GM12878 (cell line): Measurements from ENCODE around the gene PRSS36. TPM values are rescaled to one million over a fixed set of nuclear protein-coding genes. Genes with fewer than 3 reads are reported as not detected.

Experiments
- ATAC-seq: fragments of 200-7000 bp; cut with Tn5 transposase; 3 replicates; pipeline ENCODE4 v1.9.1; 2020; ENCODE audit warnings: mild to moderate bottlenecking, moderate library complexity
- BruUV-seq: library from RNA; stranded (reverse); fragments of 400-500 nt; replicated peaks from 2 replicates; lab custom pipeline; 2021; lab: Mats Ljungman, UMichigan
- CTCF ChIA-PET: fragments of 300-600 bp; sonication (Branson Sonifier 250); formaldehyde crosslinking; extraction: SDS; loops from one replicate; lab custom pipeline; 2021; ENCODE audit warnings: inconsistent platforms; lab: Yijun Ruan, JAX
- POLR2A ChIA-PET: fragments of 350-600 bp; formaldehyde crosslinking; extraction: SDS; loops from one replicate; lab custom pipeline; 2021; ENCODE audit warnings: inconsistent platforms; lab: Charles Lee
- RAD21 ChIA-PET: fragments of 300-600 bp; sonication (Branson Sonifier 250); formaldehyde crosslinking; loops from one replicate; lab custom pipeline; 2023; ENCODE audit warnings: antibody characterized with exemption; ENCODE audit not compliant: unreplicated experiment; lab: Charles Lee
- SMC1A ChIA-PET: fragments of 300-600 bp; sonication (Branson Sonifier 250); formaldehyde crosslinking; loops from one replicate; lab custom pipeline; 2023; ENCODE audit not compliant: unreplicated experiment, uncharacterized antibody; lab: Charles Lee
- DNase-seq: peaks from one replicate; pipeline ENCODE4 v3.0.0-alpha.2; 2011; ENCODE audit warnings: low read depth, low spot score
- FAIRE-seq: peaks from 3 replicates; lab custom pipeline; 2011; peaks lifted over from hg19 to GRCh38; lab: Jason Lieb, UNC
- H2AFZ ChIP-seq: 2 replicates; pipeline ENCODE4 v1.6.0; 2011; ENCODE audit warnings: low read depth, low read length, control low read depth; ENCODE audit not compliant: control insufficient read depth
- H3K27ac ChIP-seq: 2 replicates; pipeline ENCODE4 v1.5.1; 2011; ENCODE audit warnings: control low read depth; ENCODE audit not compliant: control insufficient read depth, insufficient read depth
- H3K27me3 ChIP-seq, 2 experiments: replicated peaks in 1 of 2; 2 replicates each; pipeline versions ENCODE4 v1.6.0 to v1.6.1; 2011; ENCODE audit warnings: low read length in 1 of 2; ENCODE audit not compliant: control insufficient read depth in 2 of 2, insufficient read depth in 2 of 2
- H3K36me3 ChIP-seq, 2 experiments: 2 replicates each; pipeline ENCODE4 v1.5.1; 2011; ENCODE audit warnings: low read length in 1 of 2; ENCODE audit not compliant: control insufficient read depth in 2 of 2, insufficient read depth in 2 of 2
- H3K4me1 ChIP-seq: 2 replicates; pipeline ENCODE4 v1.6.1; 2011; ENCODE audit warnings: mild to moderate bottlenecking, low read length, moderate library complexity, mixed read lengths; ENCODE audit not compliant: control insufficient read depth, insufficient read depth
- H3K4me2 ChIP-seq: 2 replicates; pipeline ENCODE4 v1.6.0; 2011; ENCODE audit warnings: control low read depth; ENCODE audit not compliant: control insufficient read depth, insufficient read depth
- H3K4me3 ChIP-seq: fragments of 200-600 bp; sonication (generic); 2 replicates; pipeline ENCODE4 v1.5.1; 2016
- H3K79me2 ChIP-seq: 2 replicates; pipeline ENCODE4 v1.6.0; 2011; ENCODE audit warnings: low read length; ENCODE audit not compliant: control insufficient read depth, insufficient read depth
- H3K9ac ChIP-seq: 2 replicates; pipeline ENCODE4 v1.8.0; 2011; ENCODE audit warnings: low read length, control low read depth, mixed read lengths; ENCODE audit not compliant: control insufficient read depth, insufficient read depth
- H3K9me3 ChIP-seq: replicated peaks from 3 replicates; pipeline ENCODE4 v1.5.1; 2011; ENCODE audit warnings: mild to moderate bottlenecking, low read length; ENCODE audit not compliant: control insufficient read depth, insufficient read depth
- H4K20me1 ChIP-seq: 2 replicates; pipeline ENCODE4 v1.6.0; 2011; ENCODE audit not compliant: control insufficient read depth, insufficient read depth
- ASH2L ChIP-seq: fragments of 300-600, 200-600 bp; sonication (generic); IDR thresholded peaks from 2 replicates; pipeline ENCODE4 v1.6.1; 2017; ENCODE audit warnings: low read depth, mild to moderate bottlenecking, borderline replicate concordance
- BCL11A ChIP-seq: IDR thresholded peaks from 2 replicates; pipeline ENCODE4 v1.6.1; 2011; ENCODE audit warnings: low read depth, low read length
- CEBPB ChIP-seq, 2 experiments: fragments of 150-350 bp in 1 of 2; IDR thresholded peaks; 2 replicates each; pipeline ENCODE4 v1.6.1; 2012 to 2014; ENCODE audit warnings: low read depth in 2 of 2, low read length in 2 of 2, borderline replicate concordance in 1 of 2, inconsistent platforms in 1 of 2
- CEBPZ ChIP-seq: fragments of 150-350 bp; IDR thresholded peaks from 2 replicates; pipeline ENCODE4 v1.6.1; 2016; ENCODE audit warnings: low read depth, low read length
- E2F4 ChIP-seq: IDR thresholded peaks from 2 replicates; pipeline ENCODE4 v1.6.1; 2012; ENCODE audit warnings: low read depth, low read length, improper control_type of control experiment
- FOXK2 ChIP-seq: fragments of 450-650 bp; IDR thresholded peaks from 2 replicates; pipeline ENCODE4 v1.6.1; 2017; ENCODE audit warnings: mild to moderate bottlenecking, moderate library complexity
- HDAC6 ChIP-seq: fragments of 200-600 bp; sonication (generic); IDR thresholded peaks from one replicate; pipeline ENCODE4 v1.8.0; 2017; ENCODE audit warnings: antibody characterized with exemption; ENCODE audit not compliant: unreplicated experiment
- MEF2A ChIP-seq: IDR thresholded peaks from 2 replicates; pipeline ENCODE4 v1.6.1; 2011; ENCODE audit warnings: low read depth, mild to moderate bottlenecking, low read length, moderate library complexity; ENCODE audit not compliant: insufficient read depth
- MLLT1 ChIP-seq: fragments of 450-650 bp; IDR thresholded peaks from 2 replicates; pipeline ENCODE4 v1.6.1; 2016; ENCODE audit warnings: mild to moderate bottlenecking
- MXI1 ChIP-seq: fragments of 150-350 bp; IDR thresholded peaks from 2 replicates; pipeline ENCODE4 v1.6.1; 2011; ENCODE audit warnings: low read depth, mild to moderate bottlenecking, inconsistent platforms, low read length, improper control_type of control experiment
- MYB ChIP-seq: fragments of 150-350 bp; IDR thresholded peaks from 2 replicates; pipeline ENCODE4 v1.6.1; 2014; ENCODE audit warnings: mild to moderate bottlenecking, low read depth, low read length, borderline replicate concordance
- PAX5 ChIP-seq: IDR thresholded peaks from 2 replicates; pipeline ENCODE4 v1.6.1; 2011; ENCODE audit warnings: low read depth, low read length, borderline replicate concordance
- POLR2A ChIP-seq: IDR thresholded peaks from 2 replicates; pipeline ENCODE4 v1.6.1; 2011; ENCODE audit warnings: low read depth, mild to moderate bottlenecking, low read length
- POLR2AphosphoS2 ChIP-seq: IDR thresholded peaks from 2 replicates; pipeline ENCODE4 v1.6.1; 2011; ENCODE audit warnings: low read depth, mild to moderate bottlenecking, low read length, improper control_type of control experiment, moderate library complexity
- POLR2AphosphoS5 ChIP-seq: IDR thresholded peaks from 2 replicates; pipeline ENCODE4 v1.6.1; 2011; ENCODE audit warnings: mild to moderate bottlenecking, low read length, inconsistent platforms
- SIN3A ChIP-seq: IDR thresholded peaks from 2 replicates; pipeline ENCODE4 v1.6.1; 2012; ENCODE audit warnings: low read depth, low read length, improper control_type of control experiment
- SREBF2 ChIP-seq: IDR thresholded peaks from 2 replicates; pipeline ENCODE4 v1.6.1; 2012; ENCODE audit warnings: mild to moderate bottlenecking, low read length
- whole genome bisulfite sequencing: methylation state at CpG from one replicate; pipeline ENCODE4 v1.1.6; 2016; ENCODE audit warnings: low lambda C conversion rate; ENCODE audit not compliant: insufficient replicate concordance, insufficient coverage; ENCODE audit errors: missing lambda C conversion rate; 5-methylcytosine and 5-hydroxymethylcytosine counted together
- in situ Hi-C: fragments of 300-500 bp; cut with MboI; formaldehyde crosslinking; loops from 9 replicates; pipeline ENCODE4 v1.14.3; 2018; ENCODE audit warnings: mixed read lengths
- intact Hi-C: fragments of 100-400 bp; cut with micrococcal nuclease; formaldehyde crosslinking; loops from one replicate; pipeline ENCODE4 v1.14.2; 2022; ENCODE audit not compliant: unreplicated experiment
- polyA plus RNA-seq, 11 experiments: library from polyadenylated mRNA; depleted of rRNA in 4 of 11; unstranded in 6 of 11; stranded (reverse) in 5 of 11; fragments of >200 nt; fragmentation: Nextera tagmentation in 4 of 11; fragmentation: Illumina TruSeq in 1 of 11; extraction: Ambion mirVana in 4 of 11; extraction: Trizol in 1 of 11; gene quantifications; 1 replicate in 1 of 11; 2 replicates in 10 of 11; pipeline versions ENCODE4 v1.2.1 to v1.2.3, GENCODE V29; 2011 to 2016; ENCODE audit warnings: inconsistent platforms in 2 of 11, missing spikeins in 2 of 11, low read depth in 1 of 11
- total RNA-seq, 4 experiments: library from RNA; depleted of rRNA in 3 of 4; stranded (reverse); fragments of >200 nt in 3 of 4; fragmentation: Illumina TruSeq in 1 of 4; extraction: Trizol in 1 of 4; gene quantifications; 2 replicates each; pipeline versions ENCODE4 v1.2.1 to v1.2.3, GENCODE V29; 2013 to 2021
- TF ChIP-seq, protein P1 (sequence below): fragments of 450-650 bp; IDR thresholded peaks from 2 replicates; pipeline ENCODE4 v1.6.1; 2017; ENCODE audit warnings: low read depth, mild to moderate bottlenecking, moderate library complexity

Gene PRSS36
- total and polyA plus RNA-seq, 10 of the 15 experiments (the other 5 are each of a cell fraction or from before 2014, with no cell fraction given) = 0.11 to 1.1 (median 0.17) TPM; not detected in 3

GRCh38 chr16:31092330-31092729, 57.5 kb downstream of the PRSS36 start:
- no peaks in the 10 kb centered on the region for H3K27me3 ChIP-seq
- no peak overlapping the region for H3K27ac ChIP-seq
- intact Hi-C loops (loop anchor here (5.0 to 10.0 kb wide), 2 partner anchors 138 to 350 kb away; partner anchors contain the start of genes SETD1A and ZNF843), in situ Hi-C loops (no loop called here)
- H3K36me3 ChIP-seq = peaks cover 2% of the 10 kb centered on the region in 2 experiments; a peak in 3 of 4 replicates
- H3K9me3 ChIP-seq = no peaks in the 10 kb centered on the region
- BruUV-seq = no TSS peak
- ATAC-seq (no peak), FAIRE-seq (no peak), DNase-seq (no peak)
- H3K79me2 ChIP-seq = peaks cover 20% of the 10 kb centered on the region
- CTCF ChIA-PET = interaction anchor here (0.8 to 2.6 kb wide), 13 partner anchors 15 to 351 kb away, joined by 3 to 15 read pairs (median 5); partner anchors contain the start of genes BCKDK, HSD3B7, ZNF646 and ZNF843
- H3K9ac ChIP-seq = no peak overlapping the region
- POLR2A ChIA-PET = interaction anchor here (0.6 to 1.6 kb wide), 8 partner anchors 9 to 785 kb away, joined by 3 to 14 read pairs (median 5); partner anchors contain the start of genes ZNF646 and ZNF668
- no peak overlapping the region for H3K4me2 ChIP-seq
- RAD21 ChIA-PET = interaction anchor here (0.8 to 2.4 kb wide), 7 partner anchors 19 to 351 kb away, joined by 3 to 8 read pairs (median 5); partner anchors contain the start of genes ZNF646, ZNF668 and ZNF843
- H4K20me1 ChIP-seq = no peaks in the 10 kb centered on the region
- no peak overlapping the region for H2AFZ ChIP-seq
- H3K4me1 ChIP-seq = peaks cover 8% of the 10 kb centered on the region
- H3K4me3 ChIP-seq = no peak overlapping the region
- SMC1A ChIA-PET = interaction anchor here (0.7 to 2.1 kb wide), 8 partner anchors 18 to 364 kb away, joined by 3 to 11 read pairs (median 4); partner anchors contain the start of genes HSD3B7, ZNF646 and ZNF668
- 97% methylated on average over 5 of the region's 5 CpGs for WGBS
- no peak for TF ChIP-seq BCL11A
- no peak for TF ChIP-seq MEF2A
- no peak for TF ChIP-seq MLLT1
- TF ChIP-seq E2F4 = no peak
- TF ChIP-seq, protein P1, sequence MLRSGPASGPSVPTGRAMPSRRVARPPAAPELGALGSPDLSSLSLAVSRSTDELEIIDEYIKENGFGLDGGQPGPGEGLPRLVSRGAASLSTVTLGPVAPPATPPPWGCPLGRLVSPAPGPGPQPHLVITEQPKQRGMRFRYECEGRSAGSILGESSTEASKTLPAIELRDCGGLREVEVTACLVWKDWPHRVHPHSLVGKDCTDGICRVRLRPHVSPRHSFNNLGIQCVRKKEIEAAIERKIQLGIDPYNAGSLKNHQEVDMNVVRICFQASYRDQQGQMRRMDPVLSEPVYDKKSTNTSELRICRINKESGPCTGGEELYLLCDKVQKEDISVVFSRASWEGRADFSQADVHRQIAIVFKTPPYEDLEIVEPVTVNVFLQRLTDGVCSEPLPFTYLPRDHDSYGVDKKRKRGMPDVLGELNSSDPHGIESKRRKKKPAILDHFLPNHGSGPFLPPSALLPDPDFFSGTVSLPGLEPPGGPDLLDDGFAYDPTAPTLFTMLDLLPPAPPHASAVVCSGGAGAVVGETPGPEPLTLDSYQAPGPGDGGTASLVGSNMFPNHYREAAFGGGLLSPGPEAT = no peak
- no peak for TF ChIP-seq CEBPB (IDR thresholded peaks at IDR 0.05; ENCODE audit: borderline replicate concordance in 1 of 2, low read depth in 2 of 2, low read length in 2 of 2)
- TF ChIP-seq MXI1 = no peak
- no peak for TF ChIP-seq CEBPZ
- TF ChIP-seq SIN3A = no peak
- TF ChIP-seq MYB = no peak
- no peak for TF ChIP-seq POLR2A
- TF ChIP-seq ASH2L = no peak
- TF ChIP-seq POLR2AphosphoS5 = no peak
- no peak for TF ChIP-seq SREBF2
- TF ChIP-seq FOXK2 = no peak
- TF ChIP-seq POLR2AphosphoS2 = no peak
- no peak for TF ChIP-seq HDAC6
- TF ChIP-seq PAX5 = no peak
